ENCODE results near the gene SLC16A2. TPM values are rescaled to one million over a fixed set of nuclear protein-coding genes. Genes with fewer than 3 reads are reported as not detected.

Gene SLC16A2
- total and polyA plus RNA-seq, 7 donors = 0.66 to 6.3 (median 2.1) TPM

DNA sequence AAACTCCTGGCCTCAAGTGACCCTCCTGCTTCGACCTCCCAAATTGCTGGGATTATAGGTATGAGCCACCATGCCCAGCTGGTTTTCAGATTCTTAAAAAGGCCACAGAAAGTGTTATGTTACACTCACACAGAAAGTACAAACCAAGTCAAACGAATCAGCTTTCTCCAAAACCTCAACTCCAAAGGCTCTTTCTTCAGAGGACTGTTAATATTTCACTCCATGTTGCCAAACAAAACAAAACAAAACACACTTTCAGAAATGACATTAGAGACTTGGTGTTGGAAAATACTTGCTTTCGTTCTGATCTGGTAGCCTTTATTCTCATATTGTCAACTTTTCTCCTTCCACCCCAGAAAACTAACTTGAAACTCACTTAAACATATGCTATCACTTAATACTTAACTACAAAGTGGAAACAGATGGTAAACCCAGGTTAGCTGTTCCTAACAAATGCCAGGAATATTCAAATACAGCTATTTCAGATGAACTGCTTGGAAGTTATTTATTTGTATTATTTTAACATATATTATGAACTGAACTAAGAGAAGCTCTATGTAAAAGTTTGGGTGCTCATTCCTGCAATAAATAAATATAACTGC, 158.4 kb downstream of the SLC16A2 start:
- DNase-seq = no peak
- Histone ChIP-seq H3K9me3 (no peaks in the 10 kb centered on the region), H3K4me1 (no peaks in the 10 kb centered on the region), H3K36me3 (ENCODE audit: insufficient read depth in 1 of 2, low read depth in 1 of 2) (no peaks in the 10 kb centered on the region), H3K27ac (no peak overlapping the region), H3K27me3 (ENCODE audit: insufficient read depth in 3 of 3, low read length in 2 of 3) (no peaks in the 10 kb centered on the region), H3K4me3 (no peak overlapping the region)
- WGBS, 3 donors = 30 to 36% (median 34%) methylated on average over 3 of the region's 3 CpGs
- no peak for ATAC-seq
- TF ChIP-seq, protein P1, sequence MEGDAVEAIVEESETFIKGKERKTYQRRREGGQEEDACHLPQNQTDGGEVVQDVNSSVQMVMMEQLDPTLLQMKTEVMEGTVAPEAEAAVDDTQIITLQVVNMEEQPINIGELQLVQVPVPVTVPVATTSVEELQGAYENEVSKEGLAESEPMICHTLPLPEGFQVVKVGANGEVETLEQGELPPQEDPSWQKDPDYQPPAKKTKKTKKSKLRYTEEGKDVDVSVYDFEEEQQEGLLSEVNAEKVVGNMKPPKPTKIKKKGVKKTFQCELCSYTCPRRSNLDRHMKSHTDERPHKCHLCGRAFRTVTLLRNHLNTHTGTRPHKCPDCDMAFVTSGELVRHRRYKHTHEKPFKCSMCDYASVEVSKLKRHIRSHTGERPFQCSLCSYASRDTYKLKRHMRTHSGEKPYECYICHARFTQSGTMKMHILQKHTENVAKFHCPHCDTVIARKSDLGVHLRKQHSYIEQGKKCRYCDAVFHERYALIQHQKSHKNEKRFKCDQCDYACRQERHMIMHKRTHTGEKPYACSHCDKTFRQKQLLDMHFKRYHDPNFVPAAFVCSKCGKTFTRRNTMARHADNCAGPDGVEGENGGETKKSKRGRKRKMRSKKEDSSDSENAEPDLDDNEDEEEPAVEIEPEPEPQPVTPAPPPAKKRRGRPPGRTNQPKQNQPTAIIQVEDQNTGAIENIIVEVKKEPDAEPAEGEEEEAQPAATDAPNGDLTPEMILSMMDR (IDR thresholded peaks at IDR 0.05) = no peak
- intact Hi-C loops (cut with DNase I) = loop anchor here in 1 of 2 donors (5.0 kb wide), 1 partner anchor 133 kb away; no protein-coding TSS in a partner anchor

Other genes with a start within 250 kb of the SLC16A2 start
- gene ZCCHC13, start 117.3 kb upstream of the SLC16A2 start, total RNA-seq = not detected
- gene ZCCHC13, start 117.3 kb upstream of the SLC16A2 start, polyA plus RNA-seq = not detected
- gene RLIM, start 193.1 kb downstream of the SLC16A2 start, total RNA-seq = 10 to 100 TPM; 20.5 to 29.6 (median 25.5) TPM
- gene RLIM, start 193.1 kb downstream of the SLC16A2 start, polyA plus RNA-seq = 10 to 100 TPM in 1 of 3 donors, 1 to 10 TPM in 2; 4.9 to 13.9 (median 8.2) TPM

Data from psoas muscle (tissue), 8 donors.